Measurements from ENCODE around the gene PCDHGA5.
A peak's percentile ranks its signal among the peaks of the same experiment; 100 is the strongest.
"Not testable (repeated sequence)": the region's sequence is repeated elsewhere in the genome, so short reads cannot be mapped to it uniquely, and the experiment has no call there.

PCDHGA5 gene

GRCh38 chr5:141373673-141374317 is 9.8 kb downstream of the PCDHGA5 start, which contains the start of gene PCDHGA6:
Gene PCDHGA6 (plus strand): TSS chr5:141373891. CDS start chr5:141374084, 193 bp downstream.
- H3K27ac ChIP-seq (ENCODE audit: low read depth, low read length), result no peak within 1 kb of the TSS
- no peaks in the 10 kb centered on the region for H3K36me3 ChIP-seq (ENCODE audit: control insufficient read depth, insufficient read depth, low read length)
- peaks cover 48% of the 10 kb centered on the region for H3K9me3 ChIP-seq (ENCODE audit: control insufficient read depth, insufficient read depth, low read length)
- no peaks in the 10 kb centered on the region for H3K27me3 ChIP-seq (ENCODE audit: control insufficient read depth, insufficient read depth, low read length)
- no peaks in the 10 kb centered on the region for H3K4me1 ChIP-seq (ENCODE audit: control insufficient read depth, insufficient read depth, low read length)
- peak within 1 kb of the TSS; percentile 33; the same call in 1 of the 2 replicates for H3K4me3 ChIP-seq (ENCODE audit: low read depth, low read length)
- H3K9ac ChIP-seq (ENCODE audit: low read depth, low read length), result no peak within 1 kb of the TSS

- H3K4me1 ChIP-seq (ENCODE audit: control insufficient read depth, insufficient read depth, low read length), result no peaks in the 10 kb centered on the region
- H3K9me3 ChIP-seq (ENCODE audit: control insufficient read depth, insufficient read depth, low read length), result peaks cover 48% of the 10 kb centered on the region
- no peak overlapping the region for H3K27ac ChIP-seq (ENCODE audit: low read depth, low read length)
- no peak overlapping the region for H3K9ac ChIP-seq (ENCODE audit: low read depth, low read length)
- no peaks in the 10 kb centered on the region for H3K36me3 ChIP-seq (ENCODE audit: control insufficient read depth, insufficient read depth, low read length)
- H3K27me3 ChIP-seq (ENCODE audit: control insufficient read depth, insufficient read depth, low read length), result no peaks in the 10 kb centered on the region
- no peak overlapping the region for H3K4me3 ChIP-seq (ENCODE audit: low read depth, low read length)
These were observed 10.7 kb downstream of the PCDHGA5 start for GRCh38 chr5:141374627-141375026.

GRCh38 chr5:141375444-141376155 is 11.6 kb downstream of the PCDHGA5 start:
- H3K4me3 ChIP-seq (ENCODE audit: low read depth, low read length); H3K4me1 ChIP-seq (ENCODE audit: control insufficient read depth, insufficient read depth, low read length); H3K27ac ChIP-seq (ENCODE audit: low read depth, low read length); H3K27me3 ChIP-seq (ENCODE audit: control insufficient read depth, insufficient read depth, low read length); H3K9ac ChIP-seq (ENCODE audit: low read depth, low read length); H3K36me3 ChIP-seq (ENCODE audit: control insufficient read depth, insufficient read depth, low read length): not testable (repeated sequence)
- H3K9me3 ChIP-seq (ENCODE audit: control insufficient read depth, insufficient read depth, low read length), result peaks cover 46% of the 10 kb centered on the region

GRCh38 chr5:141382469-141383294 is 18.7 kb downstream of the PCDHGA5 start, which contains the start of gene PCDHGA7:
Gene PCDHGA7 (plus strand): TSS chr5:141382742. CDS start chr5:141382900, 158 bp downstream.
- Histone ChIP-seq H3K9ac (ENCODE audit: low read depth, low read length) (no peak within 1 kb of the TSS), H3K4me1 (ENCODE audit: control insufficient read depth, insufficient read depth, low read length) (no peaks in the 10 kb centered on the region), H3K36me3 (ENCODE audit: control insufficient read depth, insufficient read depth, low read length) (no peaks in the 10 kb centered on the region), H3K27ac (ENCODE audit: low read depth, low read length) (no peak within 1 kb of the TSS), H3K27me3 (ENCODE audit: control insufficient read depth, insufficient read depth, low read length) (no peaks in the 10 kb centered on the region), H3K4me3 (ENCODE audit: low read depth, low read length) (no peak within 1 kb of the TSS), H3K9me3 (ENCODE audit: control insufficient read depth, insufficient read depth, low read length) (peaks cover 43% of the 10 kb centered on the region)

- Histone ChIP-seq H3K36me3 (ENCODE audit: control insufficient read depth, insufficient read depth, low read length) (no peaks in the 10 kb centered on the region), H3K27ac (ENCODE audit: low read depth, low read length) (no peak overlapping the region), H3K4me3 (ENCODE audit: low read depth, low read length) (no peak overlapping the region), H3K27me3 (ENCODE audit: control insufficient read depth, insufficient read depth, low read length) (0 out of 2 replicates have a peak, but pooled peaks cover 1% of the 10 kb centered on the region), H3K9ac (ENCODE audit: low read depth, low read length) (no peak overlapping the region), H3K9me3 (ENCODE audit: control insufficient read depth, insufficient read depth, low read length) (peaks cover 45% of the 10 kb centered on the region), H3K4me1 (ENCODE audit: control insufficient read depth, insufficient read depth, low read length) (no peaks in the 10 kb centered on the region)
These were observed 19.4 kb downstream of the PCDHGA5 start for GRCh38 chr5:141383345-141383744.

- Histone ChIP-seq H3K4me3 (ENCODE audit: low read depth, low read length) (no peak overlapping the region), H3K9ac (ENCODE audit: low read depth, low read length) (no peak overlapping the region), H3K4me1 (ENCODE audit: control insufficient read depth, insufficient read depth, low read length) (no peaks in the 10 kb centered on the region), H3K9me3 (ENCODE audit: control insufficient read depth, insufficient read depth, low read length) (peaks cover 59% of the 10 kb centered on the region), H3K27ac (ENCODE audit: low read depth, low read length) (no peak overlapping the region), H3K27me3 (ENCODE audit: control insufficient read depth, insufficient read depth, low read length) (0 out of 2 replicates have a peak, but pooled peaks cover 4% of the 10 kb centered on the region), H3K36me3 (ENCODE audit: control insufficient read depth, insufficient read depth, low read length) (no peaks in the 10 kb centered on the region)
These were observed 20.7 kb downstream of the PCDHGA5 start for GRCh38 chr5:141384471-141385267.

GRCh38 chr5:141387557-141388311 is 23.8 kb downstream of the PCDHGA5 start, which contains the start of gene PCDHGB4:
Gene PCDHGB4 (plus strand): TSS chr5:141387698. CDS start chr5:141387885, 187 bp downstream.
- peaks cover 79% of the 10 kb centered on the region for H3K9me3 ChIP-seq (ENCODE audit: control insufficient read depth, insufficient read depth, low read length)
- not testable (repeated sequence) for H3K27me3 ChIP-seq (ENCODE audit: control insufficient read depth, insufficient read depth, low read length); H3K9ac ChIP-seq (ENCODE audit: low read depth, low read length); H3K36me3 ChIP-seq (ENCODE audit: control insufficient read depth, insufficient read depth, low read length); H3K27ac ChIP-seq (ENCODE audit: low read depth, low read length); H3K4me1 ChIP-seq (ENCODE audit: control insufficient read depth, insufficient read depth, low read length)
- H3K4me3 ChIP-seq (ENCODE audit: low read depth, low read length), result peak within 1 kb of the TSS; percentile 63

- peaks cover 5% of the 10 kb centered on the region; the same call in 1 of the 2 replicates for H3K36me3 ChIP-seq (ENCODE audit: control insufficient read depth, insufficient read depth, low read length)
- H3K27ac ChIP-seq (ENCODE audit: low read depth, low read length), result no peak overlapping the region
- H3K9ac ChIP-seq (ENCODE audit: low read depth, low read length), result no peak overlapping the region
- H3K9me3 ChIP-seq (ENCODE audit: control insufficient read depth, insufficient read depth, low read length), result peaks cover 79% of the 10 kb centered on the region
- H3K27me3 ChIP-seq (ENCODE audit: control insufficient read depth, insufficient read depth, low read length), result 0 out of 2 replicates have a peak, but pooled peaks cover 4% of the 10 kb centered on the region
- no peaks in the 10 kb centered on the region for H3K4me1 ChIP-seq (ENCODE audit: control insufficient read depth, insufficient read depth, low read length)
- peak overlapping the region; percentile 40; the same call in 1 of the 2 replicates for H3K4me3 ChIP-seq (ENCODE audit: low read depth, low read length)
These were observed 24.7 kb downstream of the PCDHGA5 start for GRCh38 chr5:141388661-141389060.

GRCh38 chr5:141389153-141390042 is 25.4 kb downstream of the PCDHGA5 start:
- no peaks in the 10 kb centered on the region for H3K4me1 ChIP-seq (ENCODE audit: control insufficient read depth, insufficient read depth, low read length)
- no peak overlapping the region for H3K9ac ChIP-seq (ENCODE audit: low read depth, low read length)
- peaks cover 78% of the 10 kb centered on the region for H3K9me3 ChIP-seq (ENCODE audit: control insufficient read depth, insufficient read depth, low read length)
- H3K27ac ChIP-seq (ENCODE audit: low read depth, low read length), result no peak overlapping the region
- 0 out of 2 replicates have a peak, but pooled peaks cover 4% of the 10 kb centered on the region for H3K27me3 ChIP-seq (ENCODE audit: control insufficient read depth, insufficient read depth, low read length)
- peaks cover 5% of the 10 kb centered on the region; the same call in 1 of the 2 replicates for H3K36me3 ChIP-seq (ENCODE audit: control insufficient read depth, insufficient read depth, low read length)
- H3K4me3 ChIP-seq (ENCODE audit: low read depth, low read length), result no peak overlapping the region

Data from HUES48 (cell line).